OCI-M2 (cell line): Measurements from ENCODE around the gene TCEANC.
"Not testable (repeated sequence)": the region's sequence is repeated elsewhere in the genome, so short reads cannot be mapped to it uniquely, and the experiment has no call there.

Experiments
- DNase-seq: peaks from one replicate; lab custom pipeline; 2025; ENCODE audit not compliant: unreplicated experiment; lab: John Stamatoyannopoulos, UW

The TCEANC gene, protein sequence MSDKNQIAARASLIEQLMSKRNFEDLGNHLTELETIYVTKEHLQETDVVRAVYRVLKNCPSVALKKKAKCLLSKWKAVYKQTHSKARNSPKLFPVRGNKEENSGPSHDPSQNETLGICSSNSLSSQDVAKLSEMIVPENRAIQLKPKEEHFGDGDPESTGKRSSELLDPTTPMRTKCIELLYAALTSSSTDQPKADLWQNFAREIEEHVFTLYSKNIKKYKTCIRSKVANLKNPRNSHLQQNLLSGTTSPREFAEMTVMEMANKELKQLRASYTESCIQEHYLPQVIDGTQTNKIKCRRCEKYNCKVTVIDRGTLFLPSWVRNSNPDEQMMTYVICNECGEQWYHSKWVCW

DNA sequence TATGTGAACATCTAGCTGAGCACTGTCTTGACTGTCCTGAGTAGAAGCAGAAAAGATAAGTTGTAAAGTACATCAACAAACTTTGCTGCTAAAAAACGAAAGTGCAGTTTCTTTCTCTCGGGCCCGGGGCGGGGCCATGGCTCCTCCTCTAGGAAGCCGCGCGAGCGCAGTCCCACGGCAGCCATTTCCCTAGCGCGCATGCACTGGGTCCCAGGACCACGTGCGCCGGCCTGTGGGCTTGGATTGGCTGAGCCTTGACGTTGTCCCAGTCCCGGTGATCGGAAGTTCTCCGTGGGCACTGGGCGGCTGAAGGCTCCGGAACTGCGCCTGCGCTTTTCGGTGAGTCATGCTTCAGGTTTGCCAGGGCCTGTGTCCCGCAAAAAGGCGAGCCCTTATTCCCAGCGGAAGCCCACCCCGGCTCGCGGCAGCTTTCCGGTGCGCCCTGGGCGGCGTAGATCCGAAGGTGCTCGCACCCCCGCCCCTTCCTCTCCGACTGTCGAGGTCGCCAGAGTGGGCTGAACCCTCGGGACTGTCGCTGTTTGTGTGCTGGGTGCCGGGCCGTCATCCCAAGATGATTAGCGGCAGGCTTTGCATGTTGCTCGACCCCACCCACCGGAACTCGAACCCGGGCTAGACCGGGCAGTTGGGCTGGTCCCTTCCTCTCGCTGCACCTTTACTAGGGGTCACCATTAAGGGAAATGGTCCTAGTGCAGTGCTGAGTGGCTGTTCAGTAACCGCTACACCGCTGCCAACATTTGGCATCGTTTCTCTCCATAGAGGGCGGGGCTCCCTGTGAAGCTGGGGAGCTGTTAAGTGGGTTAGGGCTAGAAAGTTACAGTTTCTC is at the start of gene TCEANC:
Gene TCEANC, plus strand, starts transcription at position 292 of the 844 bp plus-strand sequence. CDS start 9,368 bp downstream, outside the sequence.
- peak; percentile 84 for DNase-seq

DNA sequence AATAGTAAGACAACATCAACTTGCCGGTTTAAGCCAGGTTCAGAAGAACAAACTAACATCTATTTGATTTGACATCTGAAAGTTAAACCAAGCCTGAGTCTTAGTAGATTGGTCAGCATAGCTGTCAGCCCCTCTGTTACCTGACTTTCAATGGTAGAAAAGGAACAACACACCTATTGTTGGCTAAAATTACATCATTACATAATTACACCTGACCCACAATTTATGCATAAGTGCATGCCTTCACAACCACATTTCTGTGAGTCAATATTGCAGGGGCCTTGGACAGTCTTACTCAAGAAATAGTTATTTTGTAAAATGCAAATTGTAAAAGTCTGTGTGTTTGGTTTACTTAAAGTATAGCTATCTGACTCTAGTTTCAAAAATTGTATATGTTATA is 47.3 kb upstream of the TCEANC start:
- no peak for DNase-seq

DNA sequence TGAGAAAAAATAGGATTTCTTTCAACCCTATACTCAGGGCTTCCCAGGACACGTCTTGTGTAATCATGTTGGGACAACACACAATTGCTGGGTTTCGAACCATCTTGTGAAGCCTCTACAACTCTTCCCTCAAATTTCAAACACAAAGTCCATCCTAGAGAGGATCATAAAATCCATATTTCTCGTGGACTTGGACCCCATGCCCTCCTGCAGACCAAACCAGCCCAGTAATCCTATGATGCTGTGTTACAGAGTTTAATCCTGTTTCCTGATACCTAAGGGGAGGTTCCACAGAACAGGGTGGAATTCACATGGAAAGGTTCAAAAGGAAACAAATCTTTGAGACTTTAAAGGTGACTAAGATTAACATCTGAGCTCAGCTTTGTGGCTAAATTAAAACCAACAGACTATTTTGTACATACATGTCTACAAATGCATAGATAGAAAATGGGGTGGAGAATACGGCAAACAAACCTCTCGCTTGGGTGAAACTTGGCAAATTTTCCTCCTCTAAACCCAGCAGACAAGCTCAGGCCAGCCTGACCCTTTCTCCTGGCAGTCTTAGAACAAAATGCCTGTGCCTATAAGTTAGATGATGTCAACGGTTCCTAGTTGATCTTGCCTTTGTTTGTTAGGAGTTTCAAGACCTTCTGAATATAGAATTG is 45.5 kb upstream of the TCEANC start:
- DNase-seq, result no peak

DNA sequence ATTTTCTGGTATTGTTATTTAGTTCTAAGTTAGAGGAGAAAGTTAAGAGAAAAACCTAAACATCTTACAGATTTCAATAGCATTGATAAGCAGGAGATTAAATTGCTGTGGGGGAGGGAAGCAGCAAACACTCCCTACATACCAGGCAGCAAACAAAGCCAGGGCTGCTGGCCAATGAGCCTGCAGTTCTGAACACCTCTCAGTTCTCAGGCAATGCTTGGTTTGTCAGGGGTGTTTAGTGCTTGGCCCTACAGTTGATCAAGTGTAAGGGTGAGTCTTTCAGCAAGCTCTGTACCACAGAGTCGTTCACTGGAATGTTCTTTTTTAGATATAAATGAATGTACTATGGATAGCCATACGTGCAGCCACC is 45.0 kb upstream of the TCEANC start:
- DNase-seq, result no peak

DNA sequence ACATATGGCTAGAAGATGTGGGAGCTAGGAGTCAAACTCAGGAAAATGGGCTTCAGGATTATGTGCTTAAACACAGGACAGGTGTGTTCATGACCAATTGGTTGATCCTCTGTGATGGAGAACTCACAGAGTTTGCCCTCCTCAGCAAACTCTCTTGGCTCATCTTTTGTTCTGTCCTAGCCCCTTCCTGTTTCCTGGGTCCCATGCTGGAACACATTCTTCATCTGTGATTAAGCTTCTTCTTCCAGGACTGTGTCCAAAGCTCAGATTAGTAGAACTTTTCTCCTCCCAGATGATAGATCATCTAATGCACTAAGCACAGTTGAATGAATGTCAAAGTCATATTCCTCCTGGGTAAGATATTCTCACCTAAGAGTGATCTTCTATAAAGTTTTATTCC is 38.8 kb upstream of the TCEANC start:
- DNase-seq, result no peak

DNA sequence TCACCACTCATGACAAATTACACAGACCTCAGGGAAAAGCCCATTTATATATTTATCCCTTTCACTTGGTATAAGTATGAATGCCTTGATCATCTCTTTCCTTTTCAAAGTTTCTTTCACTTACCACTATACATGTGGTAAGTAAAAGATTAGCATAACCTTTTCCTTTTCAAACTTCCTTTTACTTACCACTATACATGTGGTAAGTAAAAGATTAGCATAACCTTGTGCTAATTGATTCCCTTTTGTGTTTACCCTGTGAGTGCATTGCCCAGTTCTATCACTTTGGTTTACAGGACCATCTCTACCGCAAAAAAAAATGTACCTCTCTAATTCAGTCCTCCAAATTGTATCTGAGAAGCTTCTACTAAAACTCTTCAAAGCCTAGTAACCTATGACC is 32.7 kb upstream of the TCEANC start:
- DNase-seq, result no peak

DNA sequence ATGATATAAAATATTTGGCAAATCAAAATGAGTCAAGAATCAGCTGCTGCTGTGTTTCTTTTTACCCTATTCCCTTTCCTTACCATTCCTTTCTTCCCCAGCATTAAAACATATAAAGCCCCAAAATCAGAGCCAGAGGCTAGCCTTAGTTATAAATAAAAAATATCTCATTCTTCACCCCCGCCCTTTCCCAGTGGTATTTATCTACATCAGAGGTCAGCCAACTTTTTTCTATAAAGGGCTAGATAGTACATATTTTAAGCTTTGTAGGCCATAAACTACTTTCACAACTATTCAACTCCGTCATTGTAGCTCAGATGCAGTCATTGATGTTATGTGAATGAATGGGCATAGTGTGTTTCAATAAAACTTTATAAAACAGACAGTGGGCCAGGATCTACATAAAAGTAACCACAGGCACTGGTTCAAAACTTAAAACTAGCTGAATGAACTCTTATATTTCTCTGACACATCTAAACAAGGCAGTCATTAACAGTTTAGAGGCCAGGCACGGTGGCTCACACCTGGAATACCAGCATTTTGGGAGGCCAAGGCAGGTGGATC is 30.5 kb upstream of the TCEANC start:
- no peak for DNase-seq

DNA sequence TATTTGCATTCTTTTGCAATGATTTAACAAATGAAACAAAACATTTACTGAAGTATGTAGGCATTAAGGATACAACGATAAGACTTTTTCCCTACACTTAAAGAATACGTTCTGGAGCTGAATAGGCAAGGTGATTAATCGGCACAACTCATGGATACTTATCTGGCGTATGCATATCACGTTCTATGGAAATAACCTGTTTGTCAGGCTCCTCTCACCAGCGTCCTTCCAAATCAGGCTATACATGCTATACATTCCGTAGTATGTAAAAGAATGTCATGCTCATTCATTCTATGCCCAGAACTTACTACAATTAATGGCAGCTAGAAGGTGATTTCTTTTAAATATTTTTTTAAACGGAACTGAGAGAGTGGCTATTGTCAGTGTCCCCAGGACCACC is 25.6 kb upstream of the TCEANC start:
- no peak for DNase-seq

DNA sequence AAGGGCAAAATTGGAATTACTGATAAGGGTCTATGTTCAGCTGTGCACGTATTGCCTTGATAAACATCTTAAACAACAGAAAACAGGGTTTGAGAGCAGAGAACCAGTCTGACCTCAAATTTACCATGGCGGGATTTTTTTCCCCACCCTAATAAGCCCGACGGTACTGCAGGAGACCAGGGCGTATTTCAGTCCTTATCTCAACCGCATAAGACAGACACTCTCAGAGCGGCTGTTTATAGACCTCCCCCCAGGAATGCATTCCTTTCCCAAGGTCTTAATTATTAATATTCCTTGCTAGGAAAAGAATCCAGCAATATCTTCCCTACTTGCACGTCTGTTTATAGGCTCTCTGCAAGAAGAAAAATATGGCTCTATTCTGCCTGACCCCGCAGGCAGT is 15.7 kb upstream of the TCEANC start:
- not testable (repeated sequence) for DNase-seq

DNA sequence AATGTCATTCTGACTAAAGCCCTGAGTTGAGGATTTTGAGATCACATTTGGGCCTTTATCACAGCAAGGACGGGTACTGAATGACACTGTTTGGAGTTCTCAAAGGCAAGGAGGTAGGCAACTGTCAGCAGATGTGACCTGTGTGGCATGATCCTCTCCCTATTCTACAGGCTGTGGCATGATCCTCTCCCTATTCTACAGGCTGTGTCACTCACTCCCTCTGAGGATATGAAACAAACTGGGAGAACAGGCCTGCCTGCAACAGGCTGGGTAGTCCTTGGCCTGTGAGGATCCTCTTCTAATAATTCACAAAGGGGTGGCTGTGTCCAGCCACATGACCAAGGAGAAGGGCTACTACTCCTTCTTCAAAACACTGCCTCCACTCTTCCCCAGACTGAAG is 14.9 kb upstream of the TCEANC start:
- no peak for DNase-seq

DNA sequence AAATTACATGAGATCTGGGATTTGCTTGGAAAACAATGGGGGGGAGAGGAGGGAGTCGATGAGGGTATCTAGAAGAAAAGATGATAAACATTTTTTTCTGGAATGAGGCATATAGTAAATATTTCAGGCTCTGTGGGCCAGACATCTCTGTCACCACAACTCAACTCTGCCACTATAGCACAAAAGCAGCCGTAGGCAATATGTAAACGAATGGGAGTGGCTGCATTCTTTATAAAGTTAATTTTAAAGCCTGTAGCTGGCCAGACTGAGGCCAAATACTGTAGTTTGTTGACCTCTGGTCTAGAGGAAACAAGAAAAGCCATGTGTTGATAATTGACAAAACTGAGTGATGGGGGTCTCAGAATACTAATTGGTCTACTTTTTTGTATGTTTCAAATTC is 14.1 kb upstream of the TCEANC start:
- no peak for DNase-seq

DNA sequence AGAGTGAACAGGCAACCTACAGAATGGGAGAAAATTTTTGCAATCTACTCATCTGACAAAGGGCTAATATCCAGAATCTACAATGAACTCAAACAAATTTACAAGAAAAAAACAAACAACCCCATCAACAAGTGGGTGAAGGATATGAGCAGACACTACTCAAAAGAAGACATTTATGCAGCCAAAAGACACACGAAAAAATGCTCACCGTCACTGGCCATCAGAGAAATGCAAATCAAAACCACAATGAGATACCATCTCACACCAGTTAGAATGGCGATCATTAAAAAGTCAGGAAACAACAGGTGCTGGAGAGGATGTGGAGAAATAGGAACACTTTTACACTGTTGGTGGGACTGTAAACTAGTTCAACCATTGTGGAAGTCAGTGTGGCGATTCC is 11.3 kb upstream of the TCEANC start:
- DNase-seq, result not testable (repeated sequence)

DNA sequence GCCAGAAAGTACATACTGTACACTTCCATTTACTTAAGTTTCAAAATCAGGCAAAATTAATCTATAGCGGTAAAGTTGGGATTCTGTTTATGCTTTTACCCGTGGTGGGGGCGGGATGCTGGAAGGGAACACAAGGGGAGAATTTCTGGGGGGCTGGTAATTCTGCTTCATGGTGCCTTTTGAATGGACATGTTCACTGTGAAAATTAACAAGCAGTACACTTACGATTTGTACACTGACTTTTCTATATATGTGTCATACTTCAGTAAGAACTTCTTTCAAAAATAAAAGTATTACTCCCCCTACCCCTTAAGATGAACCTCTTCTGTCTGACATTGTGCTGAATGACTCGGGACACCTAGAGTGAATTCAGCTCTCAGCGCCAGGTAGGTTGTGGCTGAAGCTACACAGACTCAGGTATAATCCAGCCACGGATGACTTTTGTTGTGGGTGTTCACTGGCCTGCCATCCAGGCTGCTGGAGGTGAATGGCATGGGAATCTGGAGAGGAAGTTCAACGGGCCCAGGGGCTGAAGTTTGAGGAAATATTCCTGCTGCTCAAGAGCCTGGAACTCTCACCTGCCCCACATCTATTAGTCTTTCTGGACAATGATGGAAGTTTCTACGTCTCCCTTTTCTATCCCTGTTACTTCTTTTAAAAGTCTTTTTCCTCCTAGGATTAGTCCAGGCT is 7.3 kb upstream of the TCEANC start:
- DNase-seq, result no peak

DNA sequence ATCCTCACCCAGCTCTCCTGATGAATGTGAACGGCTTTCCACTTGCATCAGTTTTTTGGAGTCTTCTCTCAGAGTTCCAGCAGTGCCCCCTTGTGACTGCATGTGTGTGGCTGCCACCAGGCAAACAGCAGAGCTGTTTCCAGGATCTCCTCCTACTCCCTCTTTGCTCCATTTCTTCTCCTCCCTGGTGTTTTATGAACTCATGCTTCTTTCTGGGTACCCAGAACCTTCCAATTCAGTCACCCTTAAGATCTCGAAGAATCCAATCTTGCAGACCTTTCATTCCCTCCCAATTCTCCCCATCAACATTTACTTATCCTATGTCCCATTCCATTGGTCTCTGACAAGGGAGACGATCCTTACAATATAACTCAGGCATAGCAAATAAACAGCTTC is 6.8 kb upstream of the TCEANC start:
- DNase-seq, result no peak

DNA sequence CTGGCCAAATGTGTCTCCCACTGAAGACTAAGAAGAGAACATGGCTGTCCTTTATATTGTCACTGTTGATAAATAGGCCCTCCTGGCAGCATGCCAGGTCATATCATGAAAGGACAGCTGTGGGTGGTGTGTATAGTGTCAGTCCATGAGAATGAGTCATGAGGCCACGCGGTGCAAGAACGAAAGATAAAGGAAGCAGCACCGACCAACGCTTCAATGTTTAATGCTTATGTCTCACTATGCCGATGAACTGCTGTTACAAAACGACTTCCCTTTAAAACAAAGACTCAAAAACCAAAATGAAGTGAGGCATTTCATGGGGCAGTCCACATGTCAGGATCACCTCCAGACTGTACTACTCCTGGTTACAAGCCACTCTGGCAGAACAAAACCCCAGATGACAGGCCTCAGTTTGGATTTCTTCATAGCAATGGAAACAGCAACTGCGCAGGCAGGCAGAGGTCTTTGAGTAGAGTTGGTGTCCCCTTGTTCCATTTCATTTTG is 5.2 kb upstream of the TCEANC start:
- DNase-seq, result peak; percentile 60

DNA sequence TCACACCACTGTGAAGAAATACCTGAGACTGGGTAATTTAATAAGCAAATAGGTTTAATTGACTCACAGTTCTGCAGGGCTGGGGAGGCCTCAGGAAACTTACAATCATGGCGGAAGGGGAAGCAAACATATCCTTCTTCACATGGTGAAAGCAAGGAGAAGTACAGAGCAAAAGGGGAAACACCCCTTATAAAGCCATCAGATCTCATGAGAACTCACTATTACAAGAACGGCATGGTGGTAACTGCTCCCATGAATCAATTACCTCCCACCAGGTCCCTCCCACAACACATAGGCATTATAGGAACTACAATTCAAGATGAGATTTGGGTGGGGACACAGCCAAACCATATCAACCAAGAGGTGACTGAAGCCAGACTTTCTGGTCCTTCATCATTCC is 4.6 kb upstream of the TCEANC start:
- not testable (repeated sequence) for DNase-seq

DNA sequence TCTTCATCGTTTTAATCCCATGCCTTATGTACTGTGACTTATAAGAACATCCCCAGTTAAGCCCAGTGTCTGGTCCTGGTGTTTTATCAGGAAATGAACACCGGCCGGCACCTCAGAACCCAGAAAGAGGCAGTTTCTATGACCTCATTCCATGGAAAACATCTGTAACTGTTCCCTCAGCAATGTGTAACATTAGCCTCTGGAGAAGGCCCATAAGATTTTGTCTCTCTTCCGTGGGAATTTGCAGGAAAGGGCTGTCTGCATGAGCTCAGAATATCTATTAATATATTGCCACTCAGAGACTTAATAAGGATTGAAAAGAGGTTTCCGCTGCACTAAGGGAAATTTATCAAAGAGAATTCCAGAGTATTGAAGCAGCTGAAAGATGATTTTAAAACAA is 3.1 kb upstream of the TCEANC start:
- DNase-seq, result no peak

DNA sequence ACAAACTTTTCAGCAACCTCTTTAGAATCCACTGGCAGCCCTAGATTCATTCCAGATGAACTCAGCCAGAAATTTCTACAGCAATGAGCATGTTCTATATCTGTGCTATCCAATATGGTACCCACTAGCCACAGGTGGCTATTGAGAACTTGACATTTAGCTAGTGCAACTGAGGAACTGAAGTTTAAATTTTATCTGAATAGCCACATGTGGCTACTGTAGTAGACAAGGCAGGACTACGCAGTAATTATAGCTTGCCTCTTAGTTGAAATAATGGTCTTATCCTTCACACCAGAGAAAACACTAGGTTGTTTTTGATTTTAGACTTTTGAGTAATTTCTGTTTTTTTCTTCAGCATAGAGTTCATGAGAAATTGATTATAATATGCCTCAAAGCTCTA is 2.6 kb upstream of the TCEANC start:
- no peak for DNase-seq

DNA sequence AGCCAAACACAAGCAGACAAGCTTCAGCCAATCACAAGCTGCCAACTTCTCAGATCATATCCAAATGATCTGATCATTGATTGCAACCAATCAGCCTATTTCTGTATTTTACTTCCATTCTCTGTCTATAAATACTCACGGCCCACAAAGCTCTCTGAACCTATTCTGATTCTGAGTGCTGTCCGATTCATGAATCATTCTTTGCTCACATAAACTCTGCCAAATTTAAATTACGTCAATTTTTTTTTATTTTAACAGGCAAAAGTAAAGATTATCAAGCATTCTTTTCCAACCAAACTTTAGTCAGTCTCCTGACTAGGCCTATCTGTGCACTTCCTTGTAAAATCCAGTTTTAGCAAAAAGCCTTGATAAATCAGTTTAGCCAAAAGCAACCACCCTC is 1.8 kb upstream of the TCEANC start:
- no peak for DNase-seq

DNA sequence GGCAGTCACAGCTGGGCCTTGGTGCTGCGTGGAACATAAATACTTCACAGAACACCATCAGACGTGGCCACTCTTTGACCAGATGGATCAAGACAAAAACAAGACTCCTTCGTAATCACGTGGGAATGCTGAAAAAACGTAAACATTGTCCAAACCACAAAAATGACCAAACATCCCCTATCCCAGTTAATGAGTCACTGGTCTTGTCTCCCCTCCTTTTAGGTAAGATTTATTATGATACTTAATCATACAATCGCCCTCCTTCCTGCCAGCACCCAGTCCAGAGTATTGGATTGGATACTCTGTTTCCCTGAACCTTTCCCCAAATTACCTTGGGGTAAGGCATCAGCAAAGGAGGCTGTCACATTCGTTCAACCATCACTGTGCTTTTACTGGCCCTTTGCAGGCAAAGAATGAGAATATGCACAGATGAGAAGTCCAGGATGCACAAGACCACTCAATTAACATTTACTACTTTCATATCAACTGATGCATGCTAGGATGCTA is 601 bp upstream of the TCEANC start:
- DNase-seq, result peak; percentile 26

DNA sequence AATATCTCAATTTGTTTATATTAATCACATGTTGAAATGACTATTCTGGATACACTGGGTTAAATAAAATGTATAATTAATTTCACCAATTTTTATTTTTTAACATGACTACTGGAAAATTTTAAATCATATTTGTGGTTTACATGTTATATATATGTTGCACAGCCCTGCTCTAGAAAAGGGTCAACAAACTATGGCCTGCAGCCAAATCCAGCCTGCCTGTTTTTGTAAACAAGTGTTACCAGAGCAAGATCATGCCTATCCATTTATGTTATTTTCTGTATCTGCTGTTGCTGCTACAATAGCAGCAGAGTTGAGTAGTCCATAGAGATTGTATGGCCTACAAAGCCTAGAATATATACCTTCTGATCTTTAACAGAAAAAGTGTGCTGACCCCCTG is 1.2 kb downstream of the TCEANC start:
- no peak for DNase-seq
